NCI-H748 treated with DMSO at 0.1 percent for 48 hours (cell line): ENCODE measurements around the gene NIBAN1.
A peak's percentile ranks its signal among the peaks of the same experiment; 100 is the strongest.

ENCODE experiments used
- DNase-seq: peaks from one replicate; lab custom pipeline; 2025; lab: John Stamatoyannopoulos, UW

NIBAN1 gene

GRCh38 chr1:184945678-184946412 lies 28.5 kb downstream of the NIBAN1 start:
- no peak for DNase-seq

DNA sequence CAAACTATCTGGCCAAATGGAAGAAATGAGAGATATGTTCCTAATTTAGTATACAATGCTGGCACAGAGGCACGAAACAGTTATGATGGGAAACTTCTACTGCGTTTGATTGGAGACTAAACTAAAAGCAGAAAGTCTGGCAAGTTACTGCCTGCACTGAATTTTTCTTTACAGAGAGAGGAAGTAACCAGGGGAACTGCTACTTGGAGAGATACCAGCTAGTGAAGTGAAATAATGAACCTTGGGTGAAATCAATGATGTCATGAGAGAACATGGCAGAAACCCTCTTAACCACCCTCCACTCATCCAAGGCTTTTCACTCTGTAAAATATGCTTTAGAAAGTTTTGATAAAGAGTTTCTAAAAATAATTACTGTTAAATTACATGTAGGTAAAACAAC lies 29.3 kb downstream of the NIBAN1 start:
- no peak for DNase-seq

DNA sequence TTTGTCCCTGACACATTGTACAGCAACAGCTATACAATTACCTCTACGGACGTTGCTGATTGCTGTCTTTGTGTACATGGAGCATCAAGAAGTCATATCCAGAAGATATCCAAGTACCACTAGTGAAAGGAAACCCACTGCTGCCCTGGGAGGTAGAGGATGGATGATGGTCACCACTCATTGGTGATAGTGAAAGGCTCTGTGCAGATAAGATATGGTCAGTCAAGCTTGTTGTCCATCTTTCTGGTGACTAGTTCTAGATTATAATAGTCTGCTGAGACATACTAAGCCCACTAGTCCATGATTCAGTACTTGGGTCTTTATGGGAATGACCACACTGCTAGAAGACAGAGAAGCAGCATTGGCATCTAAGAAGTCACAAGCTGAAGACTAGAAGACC lies 30.3 kb downstream of the NIBAN1 start:
- DNase-seq = no peak

DNA sequence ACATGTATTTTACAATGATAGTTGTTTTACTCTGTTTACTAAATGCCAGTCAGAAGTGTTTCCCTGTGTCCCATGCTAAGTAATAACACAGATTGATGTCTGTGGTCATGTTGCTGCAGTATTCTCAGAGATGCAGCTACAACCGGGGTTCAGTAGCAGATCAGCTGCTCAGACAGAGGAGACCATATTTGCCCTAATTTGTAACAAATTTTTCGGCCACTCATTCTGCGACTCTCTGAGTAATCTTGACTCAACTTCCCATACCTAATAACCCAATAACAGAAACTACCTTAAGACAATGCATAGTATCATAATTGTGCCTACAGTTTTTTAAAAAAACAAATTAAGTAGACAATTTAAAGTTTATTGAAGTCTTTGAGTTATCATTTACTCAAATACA lies 32.6 kb downstream of the NIBAN1 start:
- DNase-seq = no peak

DNA sequence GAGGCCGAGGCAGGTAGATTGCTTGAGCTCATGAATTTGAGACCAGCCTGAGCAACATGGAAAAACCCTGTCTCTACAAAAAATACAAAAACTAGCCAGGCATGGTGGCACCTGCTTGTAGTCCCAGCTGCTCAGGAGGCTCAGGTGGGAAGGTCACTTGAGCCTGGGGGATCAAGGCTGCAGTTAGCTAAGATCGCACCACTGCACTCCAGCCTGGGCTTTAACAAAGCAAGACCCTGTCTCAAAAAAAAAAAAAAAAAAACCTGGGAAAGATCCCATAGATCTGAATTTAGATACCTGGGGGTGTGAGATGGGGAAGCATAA lies 32.9 kb downstream of the NIBAN1 start:
- DNase-seq = no peak

DNA sequence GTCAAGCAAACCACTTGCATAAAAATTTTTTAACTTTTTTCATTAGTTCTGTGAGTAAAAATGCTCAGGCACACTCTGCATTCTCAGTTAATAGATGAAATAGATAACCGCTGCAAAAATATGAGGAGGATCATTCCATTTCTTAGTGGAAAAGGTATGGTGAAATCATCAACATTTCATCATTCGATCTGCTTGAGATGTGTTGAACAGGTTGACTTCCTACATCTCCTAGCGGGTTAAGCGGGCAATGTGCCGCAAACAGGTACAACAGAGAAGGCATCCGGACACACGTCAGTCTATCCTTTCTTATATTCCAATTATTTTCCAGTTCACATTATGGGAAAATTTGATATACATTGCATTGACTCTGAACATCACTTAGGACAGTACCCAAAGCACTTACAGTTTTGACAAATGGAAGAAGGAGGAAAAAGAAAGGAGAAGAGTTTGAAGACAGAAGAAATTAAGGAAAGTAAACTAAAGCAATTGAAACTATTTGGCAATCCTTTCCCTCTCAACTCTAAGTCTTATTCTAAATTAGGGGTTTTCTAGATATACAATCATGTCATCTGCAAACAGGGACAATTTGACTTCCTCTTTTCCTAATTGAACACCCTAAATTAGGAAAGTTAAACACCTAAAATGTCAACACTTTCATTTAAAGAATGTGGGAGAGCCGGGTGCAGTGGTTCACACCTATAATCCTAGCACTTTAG lies 33.5 kb downstream of the NIBAN1 start:
- DNase-seq = no peak

DNA sequence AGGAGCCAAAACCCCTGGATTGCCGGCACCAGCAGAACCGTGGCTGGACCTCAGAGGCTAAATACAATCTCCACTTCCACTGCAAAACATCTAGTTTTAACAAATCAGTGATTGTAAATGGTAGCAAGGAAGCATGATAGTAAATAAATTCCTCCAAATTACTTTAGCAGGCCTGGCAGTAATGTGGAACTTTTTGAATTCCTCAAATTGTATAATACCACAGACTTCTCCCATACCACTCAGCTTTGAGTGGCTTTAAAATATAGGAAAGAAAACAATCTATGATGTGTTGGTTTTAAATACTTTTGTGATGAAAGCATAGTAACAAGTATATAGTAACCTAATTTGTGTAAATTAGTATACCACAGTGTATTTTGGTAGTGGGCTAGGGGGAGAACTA lies 34.1 kb downstream of the NIBAN1 start:
- no peak for DNase-seq

DNA sequence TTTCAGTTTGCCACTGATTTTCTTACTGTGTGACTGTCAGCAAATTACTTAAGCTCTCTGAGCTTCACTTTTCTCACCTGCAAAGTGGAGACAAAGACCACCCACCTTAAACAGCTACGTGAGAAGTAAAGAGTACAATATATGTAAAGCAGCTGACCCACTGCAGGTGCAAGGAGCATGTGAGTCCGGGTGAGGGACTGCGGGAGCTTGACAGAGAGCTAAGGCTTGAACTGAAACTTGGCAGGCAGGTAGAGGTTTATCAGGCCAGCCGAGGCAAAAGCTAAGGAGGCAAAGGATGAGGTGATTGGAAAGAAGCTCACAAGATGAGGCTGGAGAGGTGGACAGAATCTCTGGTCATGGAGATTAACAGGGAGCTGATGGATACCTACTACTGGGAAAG lies 36.6 kb downstream of the NIBAN1 start:
- DNase-seq = no peak

- no peak for DNase-seq
These were observed 38.1 kb downstream of the NIBAN1 start for GRCh38 chr1:184935920-184936798.

DNA sequence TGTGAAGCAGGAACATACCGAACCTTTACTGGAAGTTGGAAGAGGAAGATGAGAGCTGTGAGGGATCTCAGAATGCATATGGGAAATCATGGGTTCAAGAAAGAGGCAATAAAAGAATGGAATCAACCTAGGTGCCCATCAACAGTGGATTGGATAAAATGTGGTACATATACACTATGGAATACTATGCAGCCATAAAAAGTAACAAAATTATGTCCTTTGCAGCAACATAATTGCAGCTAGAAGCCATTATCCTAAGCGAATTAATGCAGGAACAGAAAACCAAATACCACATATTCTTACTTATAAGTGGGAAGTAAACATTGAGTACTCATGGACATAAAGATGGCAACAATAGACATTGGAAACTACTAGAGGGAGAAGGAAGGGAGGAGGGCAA lies 40.4 kb downstream of the NIBAN1 start:
- DNase-seq = no peak

- no peak for DNase-seq
These were observed 42.0 kb downstream of the NIBAN1 start for GRCh38 chr1:184932319-184932718.

DNA sequence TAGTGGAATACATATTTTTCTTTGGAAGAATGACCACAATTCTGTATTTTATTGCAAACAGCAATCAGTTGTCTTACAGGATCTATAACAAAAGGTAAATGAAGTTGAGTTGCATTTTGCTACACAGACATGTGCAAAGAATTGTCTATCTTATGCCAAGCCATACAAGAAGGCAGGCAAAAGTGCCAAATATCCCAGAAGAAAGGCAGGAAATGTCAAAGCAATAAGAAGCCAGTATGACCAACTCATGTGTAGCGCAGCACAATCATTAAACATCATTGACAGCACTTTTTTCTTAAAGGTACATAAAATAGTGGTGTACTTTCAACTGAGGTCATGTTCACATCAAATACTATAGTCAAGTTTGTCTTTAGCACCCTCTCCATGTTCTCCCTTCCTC lies 42.7 kb downstream of the NIBAN1 start:
- DNase-seq = no peak

- peak; percentile 53 for DNase-seq
These were observed 43.7 kb downstream of the NIBAN1 start for GRCh38 chr1:184930645-184931044.

DNA sequence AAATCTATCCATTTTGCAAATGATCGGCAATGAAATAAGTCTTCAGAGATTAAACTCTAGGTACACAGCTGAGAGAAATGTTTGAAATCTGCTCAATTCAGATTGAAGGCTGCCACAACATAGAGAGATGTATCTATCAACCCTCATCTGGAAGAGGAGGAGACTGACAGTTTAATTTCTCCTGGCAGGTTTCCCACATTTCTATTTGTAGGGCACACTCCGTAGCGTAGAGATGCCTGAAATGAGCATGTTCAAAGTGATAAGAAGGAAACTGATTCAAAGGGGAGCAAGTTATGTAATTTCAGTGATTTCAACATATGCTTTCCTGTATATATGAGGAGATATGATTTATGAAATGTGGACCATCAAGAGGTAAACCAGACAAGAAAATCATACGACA lies 44.1 kb downstream of the NIBAN1 start:
- DNase-seq = peak; percentile 77

- peak; percentile 77 for DNase-seq
These were observed 44.6 kb downstream of the NIBAN1 start for GRCh38 chr1:184929711-184930202.

- no peak for DNase-seq
These were observed 45.9 kb downstream of the NIBAN1 start for GRCh38 chr1:184928394-184928793.
